IgD-negative memory B cell (primary cell): ENCODE data around the gene GOLGA6L6. TPM values are rescaled to one million over a fixed set of nuclear protein-coding genes. Genes with fewer than 3 reads are reported as not detected.
"Not testable (repeated sequence)": the region's sequence is repeated elsewhere in the genome, so short reads cannot be mapped to it uniquely, and the experiment has no call there.

ENCODE experiments used
- H3K27ac Mint-ChIP-seq, 3 donors: one replicate each; pipeline ENCODE4 v1.8.0; 2020 to 2022; ENCODE audit warnings: mild to moderate bottlenecking in 3 of 3, mixed read lengths in 3 of 3, moderate library complexity in 1 of 3
- H3K27me3 Mint-ChIP-seq: one replicate; pipeline ENCODE4 v1.8.0; 2021; ENCODE audit warnings: mixed read lengths
- H3K36me3 Mint-ChIP-seq: one replicate; pipeline ENCODE4 v1.8.0; 2020; ENCODE audit warnings: mild to moderate bottlenecking, mixed read lengths
- H3K4me1 Mint-ChIP-seq, 3 donors: one replicate each; pipeline ENCODE4 v1.8.0; 2020 to 2022; ENCODE audit warnings: mixed read lengths in 3 of 3, mild to moderate bottlenecking in 1 of 3
- H3K4me3 Mint-ChIP-seq, 4 donors: one replicate each; pipeline ENCODE4 v1.8.0; 2020 to 2022; ENCODE audit warnings: mild to moderate bottlenecking in 4 of 4, mixed read lengths in 4 of 4, moderate library complexity in 3 of 4
- H3K9me3 Mint-ChIP-seq, 3 donors: one replicate each; pipeline ENCODE4 v1.8.0; 2020 to 2021; ENCODE audit warnings: mixed read lengths in 3 of 3, mild to moderate bottlenecking in 1 of 3
- polyA plus RNA-seq: library from polyadenylated mRNA; unstranded; fragments of 300-500 nt; fragmentation: Illumina TruSeq; gene quantifications from one replicate; pipeline ENCODE4 v1.2.3, GENCODE V29; 2021

GOLGA6L6 gene, protein sequence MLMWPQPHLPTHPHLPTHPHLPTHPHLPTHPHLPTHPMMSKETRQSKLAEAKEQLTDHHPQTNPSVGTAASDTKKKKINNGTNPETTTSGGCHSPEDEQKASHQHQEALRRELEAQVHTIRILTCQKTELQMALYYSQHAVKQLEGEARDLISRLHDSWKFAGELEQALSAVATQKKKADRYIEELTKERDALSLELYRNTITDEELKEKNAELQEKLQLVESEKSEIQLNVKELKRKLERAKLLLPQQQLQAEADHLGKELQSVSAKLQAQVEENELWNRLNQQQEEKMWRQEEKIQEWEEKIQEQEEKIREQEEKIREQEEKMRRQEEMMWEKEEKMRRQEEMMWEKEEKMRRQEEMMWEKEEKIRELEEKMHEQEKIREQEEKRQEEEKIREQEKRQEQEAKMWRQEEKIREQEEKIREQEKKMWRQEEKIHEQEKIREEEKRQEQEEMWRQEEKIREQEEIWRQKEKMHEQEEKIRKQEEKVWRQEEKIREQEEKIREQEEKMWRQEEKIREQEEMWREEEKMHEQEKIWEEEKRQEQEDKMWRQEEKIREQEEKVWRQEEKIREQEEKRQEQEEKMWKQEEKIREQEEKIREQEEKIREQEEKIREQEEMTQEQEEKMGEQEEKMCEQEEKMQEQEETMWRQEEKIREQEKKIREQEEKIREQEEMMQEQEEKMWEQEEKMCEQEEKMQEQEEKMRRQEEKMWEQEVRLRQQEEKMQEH
- not detected for polyA plus RNA-seq

DNA sequence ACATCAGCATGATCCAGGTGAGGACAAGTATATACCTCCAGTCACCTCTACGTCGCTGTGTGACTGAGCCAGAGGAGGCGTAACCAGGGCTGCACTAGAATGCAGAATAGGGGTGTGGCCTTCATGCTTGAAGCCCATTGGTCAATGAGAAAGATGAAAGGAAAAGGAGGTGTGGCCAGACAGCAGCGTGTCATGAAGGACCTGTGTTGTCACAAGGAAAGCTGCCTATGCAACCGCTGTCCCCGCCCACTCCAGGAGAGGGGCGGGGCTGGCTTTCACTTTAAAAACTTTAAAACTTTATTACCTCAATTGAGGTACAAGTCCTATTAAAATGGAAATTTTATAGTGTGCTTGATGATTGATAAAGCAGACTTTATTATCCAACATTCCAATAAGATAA is at the start of gene GOLGA6L6:
Gene GOLGA6L6 (minus strand): TSS at position 101 of the 400 bp plus-strand sequence. CDS start 91 bp downstream, at position 10.
- H3K27me3 Mint-ChIP-seq, H3K4me3 Mint-ChIP-seq, H3K36me3 Mint-ChIP-seq, H3K4me1 Mint-ChIP-seq, H3K9me3 Mint-ChIP-seq, H3K27ac Mint-ChIP-seq: not testable (repeated sequence)

DNA sequence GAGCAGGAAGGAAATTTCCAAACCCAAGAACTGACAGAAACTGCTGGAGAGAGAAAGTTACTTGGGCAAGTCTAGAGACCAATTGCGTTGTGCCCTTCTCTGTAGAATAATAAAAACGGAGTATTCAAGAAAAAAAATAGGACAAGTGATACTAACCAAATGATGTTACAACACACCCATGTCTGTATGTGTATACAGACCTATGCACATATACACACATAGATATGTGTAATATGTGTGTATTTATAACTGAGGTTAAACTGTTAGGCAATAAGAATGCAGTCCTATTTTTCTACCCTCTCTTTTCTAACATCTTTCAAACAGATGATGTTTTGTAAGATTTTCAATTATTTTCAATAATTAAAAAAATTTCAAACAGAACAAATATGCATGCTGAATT is 48.5 kb upstream of the GOLGA6L6 start:
- not testable (repeated sequence) for H3K36me3 Mint-ChIP-seq, H3K27ac Mint-ChIP-seq, H3K9me3 Mint-ChIP-seq, H3K27me3 Mint-ChIP-seq, H3K4me3 Mint-ChIP-seq, H3K4me1 Mint-ChIP-seq

DNA sequence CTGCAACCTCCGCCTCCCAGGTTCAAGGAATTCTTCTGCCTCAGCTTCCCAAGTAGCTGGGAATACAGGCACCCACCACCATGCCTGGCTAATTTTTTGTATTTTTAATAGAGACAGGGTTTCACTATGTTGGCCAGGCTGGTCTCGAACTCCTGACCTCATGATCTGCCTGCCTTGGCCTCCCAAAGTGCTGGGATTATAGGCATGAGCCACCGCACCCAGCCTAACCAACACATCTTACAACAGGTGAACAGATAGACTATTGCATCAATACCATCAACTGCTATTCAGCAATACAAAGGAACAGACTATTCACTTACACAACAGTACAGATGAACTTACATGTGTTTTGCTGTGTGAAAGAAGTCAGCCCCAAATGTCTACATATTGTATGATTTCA is 45.2 kb upstream of the GOLGA6L6 start:
- not testable (repeated sequence) for H3K27ac Mint-ChIP-seq, H3K27me3 Mint-ChIP-seq, H3K4me3 Mint-ChIP-seq, H3K9me3 Mint-ChIP-seq, H3K4me1 Mint-ChIP-seq, H3K36me3 Mint-ChIP-seq

DNA sequence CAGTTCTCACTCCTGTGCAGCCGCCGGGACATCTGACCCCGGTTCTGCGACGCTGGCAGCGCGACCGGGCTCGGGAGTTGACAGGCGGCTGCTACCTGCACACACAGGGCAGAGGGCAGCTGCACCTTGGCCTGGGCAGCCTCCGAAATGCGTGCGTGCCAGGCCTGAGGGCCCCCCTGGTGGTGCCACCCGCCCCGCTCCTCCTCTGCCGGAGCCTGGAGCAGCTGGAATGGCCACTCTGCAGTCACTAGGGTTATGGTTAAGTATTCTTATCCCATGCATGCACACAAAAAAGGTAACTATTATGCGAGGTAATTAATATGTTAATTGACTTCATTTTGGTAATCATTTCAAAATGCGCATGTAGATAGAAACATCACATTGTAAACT is 41.1 kb upstream of the GOLGA6L6 start:
- not testable (repeated sequence) for H3K4me3 Mint-ChIP-seq, H3K9me3 Mint-ChIP-seq, H3K4me1 Mint-ChIP-seq

DNA sequence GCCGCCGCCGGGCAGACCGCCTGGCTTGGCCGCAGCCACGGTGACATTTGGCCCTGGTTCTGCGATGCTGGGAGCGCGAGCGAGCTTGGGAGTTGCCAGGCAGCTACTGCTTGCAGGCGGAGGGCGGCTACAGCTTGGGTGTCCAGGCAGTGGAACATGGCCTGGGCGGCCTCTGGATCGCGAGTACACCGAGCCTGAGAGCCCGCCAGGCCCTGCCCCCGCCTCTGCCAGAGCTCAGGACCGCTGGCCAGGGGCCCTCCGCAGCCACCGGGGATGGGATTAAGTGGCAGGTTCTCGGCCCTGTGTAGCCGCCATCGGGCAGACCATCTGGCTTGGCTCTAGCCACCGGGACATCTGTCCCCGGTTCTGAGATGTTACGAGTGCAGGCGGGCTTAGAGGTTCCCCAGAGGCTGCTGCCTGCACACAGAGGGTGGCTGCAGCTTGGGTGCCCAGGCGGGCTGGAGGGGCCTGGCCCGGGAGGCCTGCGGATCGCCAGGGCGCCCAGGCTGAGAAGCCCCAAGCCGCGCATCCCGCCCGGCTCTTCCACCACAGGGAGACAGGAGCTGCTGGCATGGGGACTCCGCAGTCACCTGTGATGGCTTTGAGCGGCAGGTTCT is 40.6 kb upstream of the GOLGA6L6 start:
- H3K36me3 Mint-ChIP-seq, H3K9me3 Mint-ChIP-seq, H3K27ac Mint-ChIP-seq, H3K4me1 Mint-ChIP-seq, H3K4me3 Mint-ChIP-seq, H3K27me3 Mint-ChIP-seq: not testable (repeated sequence)

More for the DNA sequence above, 41.1 kb upstream of the GOLGA6L6 start:
- H3K36me3 Mint-ChIP-seq, H3K27me3 Mint-ChIP-seq, H3K27ac Mint-ChIP-seq: not testable (repeated sequence)

DNA sequence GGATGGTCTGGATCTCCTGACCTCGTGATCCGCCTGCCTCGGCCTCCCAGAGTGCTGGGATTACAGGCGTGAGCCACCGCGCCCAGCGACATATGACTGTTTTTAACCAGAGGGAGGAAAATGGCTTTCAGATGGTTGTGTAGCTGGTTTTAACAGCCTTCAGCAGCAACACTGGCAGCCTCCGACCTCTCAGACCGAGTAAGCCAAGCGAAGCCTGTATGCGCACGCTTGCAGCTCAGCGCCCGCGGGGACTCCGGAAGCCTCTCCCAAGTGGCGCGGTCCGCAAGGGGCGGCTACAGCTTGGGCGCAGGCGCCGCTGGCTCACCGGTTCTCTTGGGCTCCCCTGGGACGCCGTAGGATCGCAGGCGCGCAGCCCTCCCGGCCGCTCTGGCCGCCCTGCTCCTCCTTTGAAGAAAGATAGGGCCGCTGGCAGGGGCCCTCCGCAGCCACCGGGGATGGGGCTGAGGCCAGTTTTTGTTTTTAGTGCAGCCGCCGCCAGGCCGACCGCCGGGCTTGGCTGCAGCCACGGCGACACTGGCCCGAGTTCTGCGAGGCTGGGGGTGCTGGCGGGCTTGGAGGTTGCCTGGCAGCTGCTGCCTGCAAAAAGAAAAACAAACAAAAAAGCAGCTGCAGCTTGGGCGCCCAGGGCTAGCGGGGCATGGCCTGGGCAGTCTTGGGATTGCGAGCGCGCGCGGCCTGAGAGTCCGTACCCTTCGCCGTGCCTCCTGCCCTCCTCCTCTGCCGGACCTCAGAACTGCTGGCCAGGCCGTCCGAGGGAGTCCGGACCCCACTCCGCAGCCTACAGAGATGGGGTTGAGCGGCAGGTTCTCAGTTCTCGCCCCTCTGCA is 39.9 kb upstream of the GOLGA6L6 start:
- H3K9me3 Mint-ChIP-seq, H3K27me3 Mint-ChIP-seq, H3K4me3 Mint-ChIP-seq, H3K4me1 Mint-ChIP-seq, H3K36me3 Mint-ChIP-seq, H3K27ac Mint-ChIP-seq: not testable (repeated sequence)

DNA sequence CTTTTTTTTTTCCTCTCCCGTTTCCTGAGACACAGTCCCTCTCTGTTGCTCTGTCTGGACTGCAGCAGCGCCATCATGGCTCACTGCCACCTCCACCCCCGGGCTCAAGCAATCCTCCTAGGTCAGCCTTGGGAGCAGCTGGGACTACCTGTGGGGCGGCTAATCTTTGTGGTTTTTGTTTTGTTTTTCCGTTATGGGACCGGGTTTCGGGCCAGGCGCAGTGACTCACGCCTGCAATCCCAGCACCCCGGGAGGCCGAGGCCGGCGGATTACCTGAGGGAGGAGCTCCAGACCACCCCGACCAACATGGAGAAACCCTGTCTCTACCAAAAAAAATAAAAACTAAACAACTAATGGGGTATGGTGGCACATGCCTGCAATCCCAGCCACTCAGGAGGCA is 38.1 kb upstream of the GOLGA6L6 start:
- not testable (repeated sequence) for H3K9me3 Mint-ChIP-seq, H3K27me3 Mint-ChIP-seq, H3K4me3 Mint-ChIP-seq, H3K4me1 Mint-ChIP-seq, H3K27ac Mint-ChIP-seq, H3K36me3 Mint-ChIP-seq

DNA sequence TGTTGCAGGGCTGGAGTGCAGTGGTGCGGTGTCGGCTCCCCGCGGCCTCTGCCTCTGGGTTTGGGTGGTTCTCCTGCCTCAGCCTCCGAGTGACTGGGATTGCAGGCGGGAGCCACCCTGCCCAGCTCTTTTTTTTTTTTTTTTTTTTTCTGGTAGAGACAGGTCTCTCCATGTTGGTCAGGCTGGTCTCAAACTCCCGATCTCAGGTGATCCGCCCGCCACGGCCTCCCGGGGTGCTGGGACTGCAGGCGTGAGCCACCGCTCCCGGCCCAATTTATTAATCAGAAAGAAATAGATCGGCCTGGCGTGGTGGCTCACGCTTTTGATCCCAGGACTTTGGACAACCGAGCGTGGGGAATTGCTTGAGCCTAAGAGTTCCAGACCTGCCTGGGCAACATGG is 9.7 kb upstream of the GOLGA6L6 start:
- not testable (repeated sequence) for H3K27me3 Mint-ChIP-seq, H3K9me3 Mint-ChIP-seq, H3K4me3 Mint-ChIP-seq, H3K4me1 Mint-ChIP-seq, H3K27ac Mint-ChIP-seq, H3K36me3 Mint-ChIP-seq

DNA sequence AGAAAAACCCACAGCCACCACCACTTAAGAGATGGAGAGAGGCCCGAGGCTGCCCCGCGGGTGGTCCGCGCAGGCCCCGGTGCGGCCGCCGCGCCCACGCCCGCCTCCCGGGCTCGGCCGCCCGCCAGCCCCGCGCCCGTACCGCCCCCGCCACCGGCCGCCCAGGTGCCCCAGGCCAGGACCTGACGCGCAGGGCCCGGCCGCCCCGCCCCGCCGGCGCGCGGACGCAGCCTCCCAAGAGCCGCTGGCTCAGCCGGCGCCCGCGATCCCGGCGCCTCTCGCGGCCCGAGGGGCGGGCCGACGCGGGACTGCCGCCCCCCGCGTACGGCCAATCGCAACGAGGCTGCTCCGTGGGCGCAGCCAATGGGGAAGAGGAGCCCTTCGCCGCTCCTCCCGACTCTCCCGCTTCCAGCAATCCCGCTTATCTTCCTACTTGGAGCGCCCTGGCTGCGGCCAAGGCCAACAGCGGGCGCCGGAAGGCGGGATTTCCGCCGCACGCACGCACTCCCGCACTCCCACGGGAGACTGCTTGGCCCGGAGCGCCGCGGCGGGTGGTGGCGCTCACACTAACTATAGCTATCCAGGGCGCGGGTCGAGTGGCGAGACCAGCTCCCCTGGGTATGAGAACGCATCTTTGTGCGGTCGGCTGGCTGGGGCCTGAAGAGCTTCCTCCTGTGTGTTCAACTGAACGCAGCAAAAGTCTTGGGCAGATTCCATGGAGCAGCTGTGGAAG is 35.5 kb downstream of the GOLGA6L6 start:
- peak overlapping the region in 1 of 4 donors; percentile 84 for H3K4me3 Mint-ChIP-seq
- not testable (repeated sequence) for H3K4me1 Mint-ChIP-seq, H3K27me3 Mint-ChIP-seq, H3K36me3 Mint-ChIP-seq, H3K9me3 Mint-ChIP-seq, H3K27ac Mint-ChIP-seq

DNA sequence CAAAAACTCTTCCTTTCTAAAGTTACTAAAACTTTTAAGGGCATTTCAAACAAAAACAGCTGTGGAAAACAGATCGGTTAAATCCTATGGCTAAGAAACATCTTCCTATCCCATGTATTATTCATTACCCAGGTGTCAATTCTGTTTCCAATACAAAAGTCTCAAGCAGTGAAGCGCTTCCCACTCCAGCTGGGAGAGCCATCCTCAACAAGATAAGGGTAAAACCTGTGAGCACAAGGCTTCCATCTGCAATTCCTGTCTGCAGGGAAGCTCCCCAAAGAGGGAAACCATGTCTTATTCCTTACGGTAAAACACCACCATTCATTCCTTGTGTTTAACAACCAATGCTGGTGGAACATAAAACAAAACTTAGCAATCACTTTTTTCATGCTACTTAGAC is 38.8 kb downstream of the GOLGA6L6 start:
- H3K4me1 Mint-ChIP-seq, H3K27ac Mint-ChIP-seq, H3K4me3 Mint-ChIP-seq, H3K9me3 Mint-ChIP-seq, H3K27me3 Mint-ChIP-seq, H3K36me3 Mint-ChIP-seq: not testable (repeated sequence)

DNA sequence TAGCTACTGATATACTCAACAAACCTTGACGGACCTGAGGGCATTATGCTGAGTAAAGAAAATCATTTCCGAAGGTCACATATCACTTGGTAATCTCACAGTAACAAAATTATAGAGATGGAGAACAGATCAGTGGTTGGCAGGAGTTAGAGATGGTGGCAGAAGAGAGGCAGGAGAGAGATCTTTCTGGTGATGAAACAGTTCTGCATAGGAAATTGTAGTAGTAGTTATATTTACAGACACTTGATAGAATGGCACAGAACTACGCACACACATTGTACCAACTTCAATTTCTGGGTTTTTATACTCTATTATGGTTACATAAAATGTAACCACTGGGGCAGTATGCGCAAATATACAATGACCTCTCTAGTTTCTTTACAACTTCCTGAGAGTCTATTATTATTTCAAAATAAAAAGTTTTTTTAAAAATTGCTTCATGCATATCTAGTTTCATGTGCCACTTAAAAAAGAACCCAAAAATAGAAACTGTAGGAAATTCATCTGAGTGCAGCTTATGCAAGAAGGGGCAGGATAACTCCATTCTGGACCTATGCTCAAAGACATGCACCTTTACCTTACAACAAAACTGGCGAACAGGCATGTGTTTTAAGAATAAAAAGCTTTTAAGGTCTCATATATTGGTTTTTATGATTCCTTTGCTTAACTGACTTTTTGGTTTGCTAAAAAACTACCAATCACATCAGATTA is 39.9 kb downstream of the GOLGA6L6 start:
- not testable (repeated sequence) for H3K27ac Mint-ChIP-seq, H3K27me3 Mint-ChIP-seq, H3K4me1 Mint-ChIP-seq, H3K4me3 Mint-ChIP-seq, H3K36me3 Mint-ChIP-seq, H3K9me3 Mint-ChIP-seq

DNA sequence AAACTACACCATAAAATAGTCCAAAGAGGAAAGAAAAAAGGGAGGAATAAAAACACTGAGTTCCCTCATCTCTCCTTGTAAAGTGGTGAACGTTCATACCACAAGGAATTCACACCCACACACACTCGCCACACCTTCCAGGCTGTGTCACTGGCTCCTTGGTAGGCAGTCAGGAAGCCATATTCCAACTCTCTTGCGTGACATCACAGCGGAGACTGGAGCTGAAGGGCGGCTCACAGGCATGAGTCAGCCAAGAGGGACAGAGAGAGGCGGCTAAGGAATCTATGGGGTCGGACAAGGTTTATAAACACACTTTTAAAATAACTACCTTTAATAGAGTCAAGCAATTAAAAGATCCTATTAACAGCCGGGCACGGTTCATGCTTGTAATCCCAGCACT is 43.8 kb downstream of the GOLGA6L6 start:
- H3K27me3 Mint-ChIP-seq, H3K4me1 Mint-ChIP-seq, H3K36me3 Mint-ChIP-seq, H3K9me3 Mint-ChIP-seq, H3K27ac Mint-ChIP-seq, H3K4me3 Mint-ChIP-seq: not testable (repeated sequence)

DNA sequence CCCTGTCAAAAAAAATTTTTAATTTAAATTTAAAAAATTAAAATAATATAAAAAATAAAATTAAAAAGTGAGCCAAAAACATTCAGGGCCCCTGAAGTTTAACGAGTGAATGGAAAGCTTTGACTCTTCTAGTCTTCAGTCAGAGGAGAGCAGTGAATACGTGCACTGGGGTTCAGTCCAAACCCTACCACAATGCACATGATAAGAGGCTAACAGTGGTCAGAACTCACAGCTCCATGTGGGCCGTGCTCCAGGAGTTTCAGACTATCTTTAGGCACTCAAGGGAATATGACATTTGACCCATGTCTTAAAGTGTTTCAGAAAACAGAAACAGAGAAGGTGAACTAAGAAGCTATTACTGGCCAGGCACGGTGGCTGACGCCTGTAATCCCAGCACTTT is 48.6 kb downstream of the GOLGA6L6 start:
- H3K4me1 Mint-ChIP-seq, H3K4me3 Mint-ChIP-seq, H3K27ac Mint-ChIP-seq, H3K9me3 Mint-ChIP-seq, H3K27me3 Mint-ChIP-seq, H3K36me3 Mint-ChIP-seq: not testable (repeated sequence)

DNA sequence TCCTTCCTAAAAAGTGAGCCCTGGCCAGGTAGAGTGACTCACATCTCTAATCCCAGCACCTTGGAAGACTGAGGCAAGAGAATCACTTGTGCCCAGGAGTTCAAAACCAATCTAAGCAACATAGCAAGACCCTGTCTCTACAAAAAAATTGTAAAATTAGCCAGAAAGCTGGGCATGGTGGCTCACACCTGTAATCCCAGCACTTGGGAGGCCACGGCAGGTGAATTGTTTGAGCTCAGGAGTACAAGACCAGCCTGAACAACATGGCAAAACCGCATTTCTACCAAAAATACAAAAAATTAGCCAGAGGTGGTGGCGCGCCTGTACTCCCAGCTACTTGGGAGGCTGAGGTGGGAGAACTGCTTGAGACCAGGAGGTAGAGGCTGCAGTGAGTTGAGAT is 49.0 kb downstream of the GOLGA6L6 start:
- not testable (repeated sequence) for H3K4me3 Mint-ChIP-seq, H3K4me1 Mint-ChIP-seq, H3K27ac Mint-ChIP-seq, H3K9me3 Mint-ChIP-seq, H3K27me3 Mint-ChIP-seq, H3K36me3 Mint-ChIP-seq
